GM18526 (cell line): ENCODE results near the gene POC5.

Source experiments
- POLR2A ChIP-seq: IDR thresholded peaks from 3 replicates; pipeline ENCODE4 v1.6.1; 2011; ENCODE audit not compliant: insufficient read length; ENCODE audit errors: extremely low read depth

Gene POC5

DNA sequence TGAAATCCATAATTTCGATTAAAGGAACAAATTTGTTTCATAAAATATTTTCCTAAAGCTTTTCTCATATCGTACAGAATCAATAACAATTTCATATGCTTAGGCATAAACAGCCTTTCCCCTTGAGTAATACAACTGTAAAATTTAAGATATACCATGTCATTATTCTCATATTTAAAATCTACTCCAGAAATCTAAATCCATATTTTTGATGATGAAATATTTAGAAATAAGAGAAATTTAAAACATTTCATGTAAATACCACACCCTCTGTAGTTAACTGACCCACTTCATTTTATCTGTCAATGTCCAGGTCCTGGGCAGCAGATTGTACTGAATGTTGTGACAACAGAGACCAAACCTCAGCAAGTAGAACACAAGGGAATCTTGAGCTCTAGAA, 5.1 kb downstream of the POC5 start:
- no peak for TF ChIP-seq POLR2A

DNA sequence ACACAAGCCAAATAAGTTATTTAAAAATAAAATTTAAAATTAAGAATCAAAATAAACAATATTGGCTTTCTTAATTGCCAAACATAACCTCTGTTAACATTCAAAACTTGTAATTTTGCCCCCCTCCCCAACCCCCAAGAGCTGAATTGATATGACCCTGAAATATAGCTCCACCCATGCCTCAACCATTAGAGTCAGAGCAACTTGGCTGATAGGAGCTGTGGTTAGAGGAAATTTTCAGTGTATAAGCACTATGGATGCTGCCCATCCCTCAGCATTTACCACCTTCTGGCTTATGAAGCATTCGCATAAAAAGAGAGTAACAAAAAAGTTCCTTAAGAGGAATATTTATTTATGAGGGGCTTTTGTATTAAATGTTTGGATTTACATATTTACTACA, 6.1 kb downstream of the POC5 start:
- TF ChIP-seq POLR2A = no peak

DNA sequence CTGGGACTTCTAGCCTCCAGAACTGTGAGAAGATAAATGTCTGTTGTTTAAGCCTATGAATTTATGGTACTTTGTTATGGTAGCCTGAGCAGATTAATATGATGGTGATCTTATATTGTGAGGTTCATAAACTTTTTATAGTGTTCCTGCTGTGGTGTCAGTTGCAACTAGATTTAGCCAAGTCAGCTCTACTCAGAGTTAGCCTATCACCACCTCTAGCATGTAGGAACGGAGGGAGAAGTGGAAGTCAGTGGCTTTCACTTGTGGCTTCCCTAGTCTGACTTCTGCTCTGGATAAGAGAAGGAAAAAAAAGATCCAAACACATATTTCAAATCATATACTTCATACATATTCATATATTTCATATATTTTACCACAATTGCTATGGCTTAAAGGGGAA, 6.6 kb downstream of the POC5 start:
- no peak for TF ChIP-seq POLR2A

DNA sequence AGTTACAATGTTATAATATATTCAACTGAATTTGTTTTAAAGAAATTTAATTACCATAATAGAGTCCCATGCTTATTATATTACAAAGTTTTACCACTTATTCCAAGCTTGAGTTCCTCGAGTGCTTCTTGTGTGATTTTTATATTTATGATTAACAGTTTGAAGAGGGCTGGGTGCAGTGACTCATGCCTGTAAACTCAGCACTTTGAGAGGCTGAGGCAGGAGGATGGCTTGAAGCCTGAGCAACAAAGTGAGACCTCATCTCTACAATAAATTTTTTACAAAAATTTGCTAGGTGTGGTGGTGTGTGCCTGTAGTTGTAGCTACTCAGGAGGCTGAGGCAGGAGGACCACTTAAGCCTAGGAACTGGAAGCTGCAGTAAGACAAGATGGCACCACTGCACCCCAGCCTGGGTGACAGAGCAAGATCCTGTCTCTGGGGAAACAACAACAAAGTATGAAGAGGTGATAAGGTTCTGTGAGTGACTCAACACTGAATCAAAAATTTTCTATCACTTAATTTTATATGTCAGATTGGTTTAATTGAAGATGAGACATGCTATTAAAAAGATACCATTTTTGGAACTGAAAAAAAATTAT, 9.2 kb downstream of the POC5 start:
- no peak for TF ChIP-seq POLR2A

DNA sequence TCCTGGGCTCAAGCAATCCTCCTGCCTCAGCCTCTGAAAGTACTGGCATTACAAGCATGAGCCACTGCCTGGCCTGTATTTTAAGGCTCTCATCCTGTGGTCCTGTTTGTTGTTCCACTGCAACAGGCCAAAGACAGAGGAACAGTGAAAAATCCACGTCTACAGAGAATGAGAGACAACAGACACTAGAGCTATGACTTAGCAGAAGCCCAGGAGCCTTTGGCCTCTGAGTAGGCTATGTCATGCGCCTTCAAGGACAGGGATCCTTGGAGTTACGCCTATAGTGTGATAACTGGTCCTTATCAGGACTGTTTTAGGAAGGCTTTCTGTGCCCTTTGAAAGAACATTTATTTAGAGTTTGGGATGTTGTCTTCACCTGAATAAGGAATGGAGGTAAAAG, 10.5 kb downstream of the POC5 start:
- no peak for TF ChIP-seq POLR2A

DNA sequence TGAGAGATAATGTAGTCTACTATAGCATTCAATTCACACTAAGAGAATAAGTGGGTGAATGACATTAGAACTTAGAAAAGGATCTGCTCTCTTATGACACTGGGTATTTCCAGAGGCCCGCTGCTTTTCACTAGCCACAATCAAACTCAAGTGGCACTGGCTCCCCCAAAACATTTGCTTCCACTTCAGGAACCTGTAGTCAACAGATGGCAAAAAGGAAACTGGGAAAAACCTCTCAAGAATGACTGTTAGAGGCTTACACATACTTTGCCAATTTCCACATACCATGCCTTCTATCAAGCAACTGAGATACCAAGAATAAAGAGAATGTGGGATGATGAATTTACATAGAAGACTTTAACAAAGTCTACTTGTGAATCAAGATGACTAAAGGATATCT, 11.2 kb downstream of the POC5 start:
- no peak for TF ChIP-seq POLR2A

DNA sequence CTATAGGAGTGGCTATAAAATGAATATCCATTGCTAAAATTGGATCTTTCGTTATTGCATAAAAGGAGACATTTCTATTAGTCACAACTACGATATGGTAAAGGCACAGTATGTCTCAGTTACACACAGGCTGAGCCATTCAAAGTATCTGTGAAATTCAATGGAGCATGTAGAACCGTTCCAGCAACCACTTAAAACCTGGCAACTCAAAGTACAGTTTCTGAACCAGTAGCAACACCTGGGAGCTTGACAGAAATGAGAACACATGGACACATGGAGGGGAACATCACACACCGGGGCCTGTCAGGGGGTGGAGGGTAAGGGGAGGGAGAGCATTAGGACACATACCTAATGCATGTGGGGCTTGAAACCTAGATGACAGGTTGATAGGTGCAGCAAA, 15.4 kb downstream of the POC5 start:
- TF ChIP-seq POLR2A = no peak

DNA sequence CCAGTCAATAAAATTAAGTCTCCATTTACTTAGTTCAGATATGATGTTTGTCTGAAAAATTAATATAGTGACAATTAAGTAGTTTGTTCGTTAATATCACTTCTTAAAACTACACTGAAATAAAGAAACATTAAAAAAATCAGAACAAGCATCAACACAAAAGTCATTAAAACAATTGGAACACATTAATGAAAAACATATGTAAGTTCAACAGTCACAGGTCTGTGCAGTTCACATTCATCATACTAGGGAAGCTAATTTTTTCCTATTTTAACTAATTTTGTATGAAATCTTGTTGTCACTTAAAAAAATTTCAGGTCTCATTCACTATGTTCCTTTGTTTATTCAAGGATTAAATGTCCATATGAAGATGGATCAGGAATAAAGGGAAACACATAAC, 22.5 kb downstream of the POC5 start:
- TF ChIP-seq POLR2A = no peak

DNA sequence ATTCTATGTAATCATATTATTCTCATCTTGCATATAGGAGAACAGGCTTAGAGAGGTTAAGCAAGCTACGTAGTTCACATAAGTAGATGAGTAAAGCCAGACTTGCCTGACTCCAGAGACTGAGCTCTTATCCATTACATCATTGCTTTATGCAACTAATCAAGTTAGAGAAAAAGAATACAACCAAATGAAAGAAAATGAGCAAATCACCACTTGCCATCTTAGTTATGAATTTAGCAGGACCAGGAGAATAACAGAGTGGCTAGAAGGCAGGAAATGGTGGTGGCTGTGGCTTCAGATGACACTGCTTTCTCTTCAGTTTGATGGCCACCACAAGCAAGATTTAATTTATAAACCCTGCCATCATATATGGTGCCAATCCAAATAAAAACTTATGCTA, 26.6 kb downstream of the POC5 start:
- no peak for TF ChIP-seq POLR2A

DNA sequence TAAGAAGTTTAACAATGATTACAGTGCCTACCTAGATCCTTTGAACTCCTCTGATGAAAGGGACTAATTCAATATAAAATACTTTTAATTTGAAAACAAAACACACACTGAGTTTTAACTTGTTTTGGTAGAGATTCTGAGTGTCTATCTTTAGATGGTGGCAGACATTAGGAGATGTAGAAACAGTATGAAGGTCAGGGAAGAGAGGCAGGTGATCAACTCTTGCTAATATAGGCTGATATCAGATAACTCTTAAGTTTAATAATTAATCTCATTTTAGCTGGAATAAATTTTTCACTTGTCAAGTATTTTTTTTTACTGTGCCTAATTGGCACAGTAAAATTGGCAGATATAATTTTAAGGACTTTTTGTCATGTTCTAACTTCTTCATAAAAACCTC, 30.8 kb downstream of the POC5 start:
- no peak for TF ChIP-seq POLR2A

DNA sequence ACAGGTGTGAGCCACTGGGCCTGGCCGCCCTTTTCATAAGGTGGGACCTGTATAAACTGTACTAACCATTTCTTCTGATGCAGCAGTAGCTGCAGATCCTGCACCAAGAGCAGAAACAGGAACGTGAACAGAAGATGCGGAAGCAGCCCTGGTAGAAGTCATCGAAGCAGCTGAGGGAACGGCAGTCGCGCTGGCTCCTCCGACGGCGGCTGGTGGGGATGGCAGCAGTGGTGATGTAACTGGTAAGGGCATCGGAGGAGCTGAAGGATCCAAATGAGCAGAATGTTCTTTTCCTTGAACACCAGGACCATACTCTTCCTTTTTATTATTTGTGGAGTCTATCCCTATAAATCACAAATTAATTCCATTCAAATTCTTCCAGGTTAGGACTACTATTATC, 32.1 kb downstream of the POC5 start:
- no peak for TF ChIP-seq POLR2A

DNA sequence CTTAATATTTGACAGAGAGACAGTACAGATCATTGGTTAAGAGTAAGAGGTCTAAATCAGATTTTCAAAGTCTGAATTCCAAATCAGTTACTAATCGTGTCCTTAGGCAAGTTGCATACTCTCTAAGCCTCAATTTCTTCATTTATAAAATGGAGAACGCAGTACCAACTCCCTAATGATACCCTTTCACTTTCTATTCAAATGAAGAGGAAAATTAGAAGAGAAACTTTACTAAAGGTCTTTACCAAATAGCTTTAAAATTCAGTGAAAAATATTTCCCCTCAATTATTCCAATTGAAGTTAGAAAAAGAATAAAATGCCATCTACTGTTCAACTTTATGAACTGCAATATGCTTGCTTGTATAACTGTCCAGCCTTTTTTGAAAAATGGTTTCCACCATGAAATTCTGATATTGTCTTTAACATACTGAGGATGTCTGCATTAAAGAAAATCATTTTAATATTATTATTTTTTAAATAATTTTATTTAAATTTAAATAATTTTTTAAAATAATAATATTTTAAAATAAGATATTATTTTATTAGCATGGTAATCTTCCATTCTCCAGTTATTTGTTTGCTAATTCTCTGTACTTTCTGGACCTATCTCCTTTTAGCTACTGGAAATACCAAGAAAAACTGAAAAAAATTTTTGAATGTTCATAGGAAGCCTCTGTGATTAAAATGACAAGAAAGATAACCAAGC, 36.0 kb downstream of the POC5 start:
- TF ChIP-seq POLR2A = no peak

DNA sequence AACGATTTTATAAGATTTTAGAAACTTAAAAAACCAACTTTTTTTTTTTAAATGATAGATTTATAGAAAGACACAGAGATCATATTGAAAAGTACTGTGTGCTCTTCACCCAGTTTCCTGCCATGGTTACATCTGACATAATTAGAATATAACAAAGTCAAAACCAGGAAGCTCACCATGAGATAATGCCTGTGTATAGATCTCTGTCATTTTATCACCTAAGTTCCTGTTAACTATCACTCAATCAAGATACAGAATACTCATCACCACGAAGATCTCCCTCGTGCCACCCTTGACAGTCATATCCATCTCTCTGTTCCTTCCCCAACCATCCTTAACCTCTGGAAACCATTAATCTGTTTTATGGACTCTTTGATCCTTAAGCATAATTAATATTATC, 39.1 kb downstream of the POC5 start:
- no peak for TF ChIP-seq POLR2A

DNA sequence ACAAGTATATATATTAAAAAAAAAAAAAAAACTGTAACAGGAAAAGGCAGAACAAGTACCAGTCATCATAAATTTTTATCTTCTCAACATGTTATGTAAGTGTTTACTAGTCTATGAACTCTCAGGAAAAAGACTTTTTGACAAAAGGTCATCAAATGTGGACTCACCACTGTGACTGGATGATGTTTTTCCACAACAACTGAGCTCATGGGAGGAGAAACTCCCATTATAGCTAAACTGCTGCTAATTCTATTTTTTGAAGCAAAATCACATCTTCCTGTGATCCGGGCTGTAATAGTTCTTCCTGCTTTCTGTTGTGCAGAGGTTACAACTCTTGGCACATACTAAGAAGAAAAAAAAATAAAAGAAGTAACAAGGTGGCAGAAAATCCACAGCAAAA, 39.6 kb downstream of the POC5 start:
- no peak for TF ChIP-seq POLR2A

DNA sequence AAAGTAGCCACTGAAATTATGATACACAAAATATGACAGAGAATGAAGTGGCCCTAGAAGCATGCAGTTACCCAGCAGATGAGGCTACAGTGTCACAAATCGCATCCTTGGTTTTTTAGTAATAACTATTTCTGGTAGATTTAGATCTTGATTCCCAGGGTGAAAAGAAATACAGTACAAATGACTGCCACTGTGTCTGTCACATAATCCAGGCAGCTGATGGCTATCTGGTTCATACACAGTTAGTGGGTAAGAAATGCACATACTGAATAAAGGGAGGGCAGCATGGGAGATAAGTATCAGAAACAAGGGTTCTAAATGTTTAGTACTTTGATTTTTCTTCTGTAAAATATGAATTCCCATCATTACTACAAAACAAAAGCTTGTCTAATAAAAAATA, 41.5 kb downstream of the POC5 start:
- no peak for TF ChIP-seq POLR2A

DNA sequence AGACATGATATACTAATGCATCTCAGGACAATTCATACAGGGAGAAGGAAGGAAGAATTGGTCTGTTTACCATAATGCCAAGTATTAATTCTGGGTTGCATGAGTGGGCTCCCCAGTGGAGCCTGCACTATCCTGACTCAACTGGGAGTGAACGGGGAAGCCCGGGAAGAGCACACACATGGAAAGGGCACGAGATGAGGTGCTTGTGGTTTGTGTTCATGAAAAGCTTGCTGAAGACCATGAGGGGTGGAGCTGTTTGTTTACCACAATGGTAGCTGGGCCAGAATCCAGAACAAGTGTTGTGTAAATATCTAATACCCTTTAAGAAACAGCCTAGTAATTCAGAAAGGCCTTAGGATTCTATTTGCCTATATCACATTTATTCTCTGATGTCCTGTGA, 44.6 kb downstream of the POC5 start:
- TF ChIP-seq POLR2A = no peak

DNA sequence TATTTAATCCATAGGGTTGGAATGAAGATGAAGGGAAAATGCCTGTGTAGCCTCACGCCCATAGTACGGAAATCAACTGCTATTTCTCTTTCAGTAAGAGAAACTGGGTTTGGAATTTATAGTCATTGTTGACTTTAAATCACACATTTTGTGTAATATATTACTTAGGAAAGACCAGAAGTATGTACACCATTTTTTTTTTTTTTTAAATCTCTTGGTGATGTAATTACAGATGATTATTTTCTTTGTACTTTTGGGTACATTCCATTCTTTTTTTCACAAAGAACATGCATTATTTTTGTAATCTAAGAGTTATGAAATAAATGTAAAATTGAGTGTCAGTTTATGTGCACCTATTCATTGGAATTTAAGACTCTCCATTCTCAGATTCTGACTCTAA, 45.7 kb downstream of the POC5 start:
- no peak for TF ChIP-seq POLR2A
